Esophagus muscularis mucosa (tissue), 4 donors: Measurements from ENCODE around the gene NABP2. TPM values are rescaled to one million over a fixed set of nuclear protein-coding genes. Genes with fewer than 3 reads are reported as not detected.

Experiments
- DNase-seq: peaks from one replicate; pipeline ENCODE4 v3.0.0-alpha.2; 2017; ENCODE audit errors: extremely low spot score
- H3K27ac ChIP-seq, 4 donors: fragments of 200-600 bp; sonication (generic); replicated peaks in 1 of 4; 1 replicate in 3 of 4; 2 replicates in 1 of 4; pipeline ENCODE4 v1.5.1; 2016 to 2019; ENCODE audit warnings: mild to moderate bottlenecking in 1 of 4
- H3K27me3 ChIP-seq, 4 donors: fragments of 200-600 bp; sonication (generic); one replicate each; pipeline versions ENCODE4 v1.5.1 to v1.6.0; 2016 to 2019
- H3K36me3 ChIP-seq, 4 donors: fragments of 200-600 bp; sonication (generic); one replicate each; pipeline ENCODE4 v1.5.1; 2016 to 2019
- H3K4me1 ChIP-seq, 4 donors: fragments of 200-600 bp; sonication (generic); one replicate each; pipeline ENCODE4 v1.5.1; 2016 to 2019
- H3K4me3 ChIP-seq, 4 donors: fragments of 200-600 bp; sonication (generic); 1 replicate in 2 of 4; 2 replicates in 2 of 4; pipeline ENCODE4 v1.5.1; 2016 to 2019; ENCODE audit warnings: mild to moderate bottlenecking in 4 of 4, moderate library complexity in 1 of 4
- H3K9me3 ChIP-seq, 4 donors: fragments of 200-600 bp; sonication (generic); 1 replicate in 3 of 4; 2 replicates in 1 of 4; pipeline ENCODE4 v1.5.1; 2016 to 2019
- EP300 ChIP-seq: sonication (generic); formaldehyde crosslinking; IDR thresholded peaks from one replicate; pipeline ENCODE4 v1.6.1; 2017; ENCODE audit warnings: antibody characterized with exemption
- POLR2A ChIP-seq: fragments of 450-650 bp; IDR thresholded peaks from one replicate; pipeline ENCODE4 v1.6.1; 2017; ENCODE audit warnings: antibody characterized with exemption, moderate library complexity, mild to moderate bottlenecking, low read depth
- POLR2AphosphoS5 ChIP-seq, 2 donors: sonication (generic); formaldehyde crosslinking; IDR thresholded peaks; one replicate each; pipeline ENCODE4 v1.6.1; 2017; ENCODE audit warnings: antibody characterized with exemption in 2 of 2
- WGBS: methylation state at CpG from one replicate; pipeline ENCODE4 v1.1.5; 2018; 5-methylcytosine and 5-hydroxymethylcytosine counted together
- intact Hi-C: fragments of 100-400 bp; cut with DNase I; formaldehyde crosslinking; loops from one replicate; pipeline ENCODE4 v1.15.1; 2023
- total RNA-seq, 4 donors: library from RNA; depleted of rRNA; stranded (reverse); fragments of >200 nt; gene quantifications; one replicate each; pipeline versions ENCODE4 v1.1.0 to v1.2.1, GENCODE V29; 2016
- TF ChIP-seq, protein P1 (sequence below), 3 experiments: fragments of 200-600 bp in 2 of 3; fragments of 450-650 bp in 1 of 3; sonication (generic) in 2 of 3; IDR thresholded peaks; one replicate each; pipeline ENCODE4 v1.5.1; 2017 to 2019; ENCODE audit warnings: antibody characterized with exemption in 3 of 3, mild to moderate bottlenecking in 2 of 3, moderate library complexity in 1 of 3

Gene NABP2
- total RNA-seq, 4 donors from 2014 or later: 27.0 to 36.4 (median 30.9) TPM

- peak overlapping the region; percentile 91 to 94 (median 93) for H3K27ac ChIP-seq
- intact Hi-C loops: loop anchor here (5.0 kb wide), 1 partner anchor 60 kb away; no protein-coding TSS in a partner anchor
- WGBS: 0% methylated on average over 5 of the region's 27 CpGs
Measured at GRCh38 chr12:56257491-56258067, 33.4 kb downstream of the NABP2 start.

GRCh38 chr12:56258068-56258819, 34.1 kb downstream of the NABP2 start, which contains the start of gene ANKRD52:
TSS of gene ANKRD52 (minus strand) at chr12:56258384. CDS start at chr12:56258269, 115 bp downstream.
- WGBS: 0% methylated on average over 14 of the region's 78 CpGs
- H3K27me3 ChIP-seq: no peaks in the 10 kb centered on the region
- peaks cover 16 to 32% (median 29%) of the 10 kb centered on the region in 4 donors for H3K36me3 ChIP-seq
- TF ChIP-seq, protein P1, sequence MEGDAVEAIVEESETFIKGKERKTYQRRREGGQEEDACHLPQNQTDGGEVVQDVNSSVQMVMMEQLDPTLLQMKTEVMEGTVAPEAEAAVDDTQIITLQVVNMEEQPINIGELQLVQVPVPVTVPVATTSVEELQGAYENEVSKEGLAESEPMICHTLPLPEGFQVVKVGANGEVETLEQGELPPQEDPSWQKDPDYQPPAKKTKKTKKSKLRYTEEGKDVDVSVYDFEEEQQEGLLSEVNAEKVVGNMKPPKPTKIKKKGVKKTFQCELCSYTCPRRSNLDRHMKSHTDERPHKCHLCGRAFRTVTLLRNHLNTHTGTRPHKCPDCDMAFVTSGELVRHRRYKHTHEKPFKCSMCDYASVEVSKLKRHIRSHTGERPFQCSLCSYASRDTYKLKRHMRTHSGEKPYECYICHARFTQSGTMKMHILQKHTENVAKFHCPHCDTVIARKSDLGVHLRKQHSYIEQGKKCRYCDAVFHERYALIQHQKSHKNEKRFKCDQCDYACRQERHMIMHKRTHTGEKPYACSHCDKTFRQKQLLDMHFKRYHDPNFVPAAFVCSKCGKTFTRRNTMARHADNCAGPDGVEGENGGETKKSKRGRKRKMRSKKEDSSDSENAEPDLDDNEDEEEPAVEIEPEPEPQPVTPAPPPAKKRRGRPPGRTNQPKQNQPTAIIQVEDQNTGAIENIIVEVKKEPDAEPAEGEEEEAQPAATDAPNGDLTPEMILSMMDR (IDR thresholded peaks at IDR 0.05): peak; percentile 77 to 89 (median 86)
- no peak for TF ChIP-seq POLR2A
- TF ChIP-seq EP300: no peak
- peak in 1 of 2 donors; percentile 33 for TF ChIP-seq POLR2AphosphoS5 (IDR thresholded peaks at IDR 0.05)
- H3K27ac ChIP-seq: peak within 1 kb of the TSS; percentile 91 to 94 (median 93)
- intact Hi-C loops: loop anchor here (5.0 kb wide), 1 partner anchor 61 kb away; no protein-coding TSS in a partner anchor
- no peaks in the 10 kb centered on the region for H3K9me3 ChIP-seq
- DNase-seq: no peak
- H3K4me1 ChIP-seq: peaks cover 21 to 33% (median 30%) of the 10 kb centered on the region in 4 donors
- peak within 1 kb of the TSS; percentile 81 to 93 (median 93) for H3K4me3 ChIP-seq

More at GRCh38 chr12:56257491-56258067, 33.4 kb downstream of the NABP2 start:
- peaks cover 21 to 33% (median 30%) of the 10 kb centered on the region in 4 donors for H3K4me1 ChIP-seq
- peak overlapping the region; percentile 81 to 93 (median 93) for H3K4me3 ChIP-seq
- H3K27me3 ChIP-seq: no peaks in the 10 kb centered on the region
- no peaks in the 10 kb centered on the region for H3K9me3 ChIP-seq
- no peak for DNase-seq
- TF ChIP-seq POLR2A (no peak), EP300 (no peak)
- TF ChIP-seq, protein P1 (IDR thresholded peaks at IDR 0.05): no peak
- H3K36me3 ChIP-seq: peaks cover 22 to 39% (median 36%) of the 10 kb centered on the region in 4 donors

GRCh38 chr12:56258820-56259183, 34.7 kb downstream of the NABP2 start:
- 9% methylated on average over 9 of the region's 9 CpGs for WGBS
- H3K36me3 ChIP-seq: peaks cover 10 to 27% (median 24%) of the 10 kb centered on the region in 4 donors
- peak overlapping the region; percentile 91 to 94 (median 93) for H3K27ac ChIP-seq
- no peaks in the 10 kb centered on the region for H3K9me3 ChIP-seq
- H3K4me3 ChIP-seq: peak overlapping the region; percentile 81 to 93 (median 93)
- no peak for DNase-seq
- no peak for TF ChIP-seq POLR2A
- TF ChIP-seq, protein P1 (IDR thresholded peaks at IDR 0.05): no peak
- TF ChIP-seq EP300: no peak
- no peak for TF ChIP-seq POLR2AphosphoS5 (IDR thresholded peaks at IDR 0.05)
- intact Hi-C loops: loop anchor here (5.0 kb wide), 1 partner anchor 62 kb away; no protein-coding TSS in a partner anchor
- H3K27me3 ChIP-seq: no peaks in the 10 kb centered on the region
- peaks cover 21 to 33% (median 30%) of the 10 kb centered on the region in 4 donors for H3K4me1 ChIP-seq

- no peak for TF ChIP-seq POLR2A
- no peak for TF ChIP-seq EP300
- no peak for TF ChIP-seq POLR2AphosphoS5 (IDR thresholded peaks at IDR 0.05)
- TF ChIP-seq, protein P1 (IDR thresholded peaks at IDR 0.05): no peak
- peaks cover 21 to 33% (median 30%) of the 10 kb centered on the region in 4 donors for H3K4me1 ChIP-seq
- no peaks in the 10 kb centered on the region for H3K9me3 ChIP-seq
- H3K36me3 ChIP-seq: peaks cover 0 to 11% (median 8%) of the 10 kb centered on the region in 4 donors
- H3K27ac ChIP-seq: no peak overlapping the region
- intact Hi-C loops: no loop called here
- no peaks in the 10 kb centered on the region for H3K27me3 ChIP-seq
- 89% methylated on average over 7 of the region's 8 CpGs for whole genome bisulfite sequencing
- no peak for DNase-seq
- no peak overlapping the region for H3K4me3 ChIP-seq
Measured at GRCh38 chr12:56260380-56260779, 36.2 kb downstream of the NABP2 start.
